ENCODE results near the gene FOXC1. TPM values are rescaled to one million over a fixed set of nuclear protein-coding genes. Genes with fewer than 3 reads are reported as not detected.

Gene FOXC1
- total and polyA plus RNA-seq, 10 of the 15 experiments (the other 5 are each of a cell fraction or from before 2014, with no cell fraction given), result 0.13 to 1.5 (median 0.48) TPM; not detected in 2

DNA sequence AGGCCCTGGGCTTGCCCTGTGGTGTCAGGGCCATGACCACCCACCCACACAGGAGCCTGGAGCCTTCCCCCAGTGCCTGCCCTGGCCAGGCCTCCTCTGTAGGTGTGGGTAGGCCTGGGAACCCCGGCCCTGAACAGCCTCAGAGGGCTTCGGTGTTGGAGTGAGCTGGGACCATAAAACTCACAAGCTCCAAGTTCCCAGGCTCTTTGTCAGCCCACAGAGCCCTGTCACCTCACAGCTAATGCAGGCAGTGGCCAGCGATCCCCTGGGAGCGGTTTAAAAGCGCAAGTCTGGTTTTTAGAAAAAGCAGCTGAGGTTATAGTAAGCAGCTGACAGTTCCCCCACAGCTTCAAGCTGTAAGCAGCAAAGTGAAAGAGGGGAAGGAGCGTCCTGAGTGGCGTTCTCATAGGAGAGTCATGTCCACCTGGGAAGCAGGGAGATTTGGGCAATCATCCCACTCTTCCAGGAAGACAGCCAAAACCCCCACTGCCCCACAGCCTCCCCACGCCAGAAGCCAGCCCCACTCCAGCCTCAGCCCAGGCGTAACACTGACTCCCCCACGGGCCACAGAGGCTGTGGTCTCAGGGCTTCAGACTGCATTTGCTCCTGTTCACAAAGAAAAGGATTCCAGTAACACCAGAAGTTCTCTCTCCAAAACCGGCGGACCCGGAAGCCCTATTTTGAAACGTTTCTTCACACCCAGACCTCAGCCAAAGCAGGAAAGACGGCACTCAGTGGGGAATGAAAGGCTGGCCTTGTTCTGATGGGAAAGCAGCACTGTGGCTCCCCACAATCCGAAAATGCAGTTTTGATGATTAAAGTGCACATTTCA lies 34.3 kb upstream of the FOXC1 start:
- Histone ChIP-seq H3K4me2 (ENCODE audit: control insufficient read depth, insufficient read depth) (no peak overlapping the region; the same call in 1 of the 2 replicates), H3K27ac (ENCODE audit: control insufficient read depth, insufficient read depth) (no peak overlapping the region), H3K79me2 (ENCODE audit: control insufficient read depth, insufficient read depth, low read length) (no peaks in the 10 kb centered on the region), H3K9ac (ENCODE audit: control insufficient read depth, insufficient read depth, low read length) (no peak overlapping the region), H4K20me1 (ENCODE audit: control insufficient read depth, insufficient read depth) (no peaks in the 10 kb centered on the region), H3K9me3 (replicated peaks; ENCODE audit: control insufficient read depth, insufficient read depth, low read length) (peaks cover 10% of the 10 kb centered on the region; the same call in 2 of the 3 replicates), H3K4me3 (no peak overlapping the region), H3K36me3 (ENCODE audit: control insufficient read depth in 2 of 2, insufficient read depth in 2 of 2, low read length in 1 of 2) (no peaks in the 10 kb centered on the region), H3K4me1 (ENCODE audit: control insufficient read depth, insufficient read depth, low read length) (peaks cover 22% of the 10 kb centered on the region), H3K27me3 (replicated peaks in 1 of 2; ENCODE audit: control insufficient read depth in 2 of 2, insufficient read depth in 2 of 2, low read length in 1 of 2) (peaks cover 0 to 2% of the 10 kb centered on the region in 2 experiments; a peak in 1 of 4 replicates), H2AFZ (ENCODE audit: control insufficient read depth, low read depth, low read length) (peak overlapping the region; percentile 21; the same call in 1 of the 2 replicates)
- ATAC-seq (peak; percentile 75), FAIRE-seq (no peak), DNase-seq (ENCODE audit: low read depth, low spot score) (peak; percentile 67)
- ChIA-PET POLR2A (interaction anchor here (0.7 to 2.3 kb wide), 2 partner anchors 21 to 105 kb away, joined by 3 to 12 read pairs; no protein-coding TSS in a partner anchor), RAD21 (ENCODE audit: unreplicated experiment) (interaction anchor here (0.6 to 2.1 kb wide), 9 partner anchors 20 to 1354 kb away, joined by 3 to 14 read pairs (median 3); no protein-coding TSS in a partner anchor), CTCF (interaction anchor here (0.9 to 1.8 kb wide), 6 partner anchors 12 to 94 kb away, joined by 3 to 8 read pairs (median 4); no protein-coding TSS in a partner anchor), SMC1A (ENCODE audit: uncharacterized antibody, unreplicated experiment) (interaction anchor here (0.7 to 6.0 kb wide), 12 partner anchors 10 to 633 kb away, joined by 3 to 41 read pairs (median 4); no protein-coding TSS in a partner anchor)
- no TSS peak for BruUV-seq (replicated peaks)
- intact Hi-C loops (cut with micrococcal nuclease; ENCODE audit: unreplicated experiment) (no loop called here), in situ Hi-C loops (cut with MboI) (loop anchor here (25.0 kb wide), 1 partner anchor 1362 kb away; no protein-coding TSS in a partner anchor)
- 38% methylated on average over 16 of the region's 16 CpGs for WGBS (ENCODE audit: insufficient coverage, insufficient replicate concordance, low lambda C conversion rate, missing lambda C conversion rate)
- no peak for TF ChIP-seq POLR2AphosphoS5 (IDR thresholded peaks at IDR 0.05; ENCODE audit: low read length)
- peak; percentile 8; the same call in 1 of the 2 replicates for TF ChIP-seq MXI1 (IDR thresholded peaks at IDR 0.05; ENCODE audit: low read depth, low read length)
- peak; percentile 56; the same call in 1 of the 2 replicates for TF ChIP-seq NBN (IDR thresholded peaks at IDR 0.05)
- TF ChIP-seq, protein P1, sequence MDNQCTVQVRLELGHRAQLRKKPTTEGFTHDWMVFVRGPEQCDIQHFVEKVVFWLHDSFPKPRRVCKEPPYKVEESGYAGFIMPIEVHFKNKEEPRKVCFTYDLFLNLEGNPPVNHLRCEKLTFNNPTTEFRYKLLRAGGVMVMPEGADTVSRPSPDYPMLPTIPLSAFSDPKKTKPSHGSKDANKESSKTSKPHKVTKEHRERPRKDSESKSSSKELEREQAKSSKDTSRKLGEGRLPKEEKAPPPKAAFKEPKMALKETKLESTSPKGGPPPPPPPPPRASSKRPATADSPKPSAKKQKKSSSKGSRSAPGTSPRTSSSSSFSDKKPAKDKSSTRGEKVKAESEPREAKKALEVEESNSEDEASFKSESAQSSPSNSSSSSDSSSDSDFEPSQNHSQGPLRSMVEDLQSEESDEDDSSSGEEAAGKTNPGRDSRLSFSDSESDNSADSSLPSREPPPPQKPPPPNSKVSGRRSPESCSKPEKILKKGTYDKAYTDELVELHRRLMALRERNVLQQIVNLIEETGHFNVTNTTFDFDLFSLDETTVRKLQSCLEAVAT (IDR thresholded peaks at IDR 0.05), result 0 out of 2 replicates have a peak, but pooled peaks have one; percentile 40
- TF ChIP-seq CHD4 (IDR thresholded peaks at IDR 0.05), result no peak
- 0 out of 2 replicates have a peak, but pooled peaks have one; percentile 21 for TF ChIP-seq YY1 (IDR thresholded peaks at IDR 0.05; ENCODE audit: low read depth, low read length)
- TF ChIP-seq, protein P2, sequence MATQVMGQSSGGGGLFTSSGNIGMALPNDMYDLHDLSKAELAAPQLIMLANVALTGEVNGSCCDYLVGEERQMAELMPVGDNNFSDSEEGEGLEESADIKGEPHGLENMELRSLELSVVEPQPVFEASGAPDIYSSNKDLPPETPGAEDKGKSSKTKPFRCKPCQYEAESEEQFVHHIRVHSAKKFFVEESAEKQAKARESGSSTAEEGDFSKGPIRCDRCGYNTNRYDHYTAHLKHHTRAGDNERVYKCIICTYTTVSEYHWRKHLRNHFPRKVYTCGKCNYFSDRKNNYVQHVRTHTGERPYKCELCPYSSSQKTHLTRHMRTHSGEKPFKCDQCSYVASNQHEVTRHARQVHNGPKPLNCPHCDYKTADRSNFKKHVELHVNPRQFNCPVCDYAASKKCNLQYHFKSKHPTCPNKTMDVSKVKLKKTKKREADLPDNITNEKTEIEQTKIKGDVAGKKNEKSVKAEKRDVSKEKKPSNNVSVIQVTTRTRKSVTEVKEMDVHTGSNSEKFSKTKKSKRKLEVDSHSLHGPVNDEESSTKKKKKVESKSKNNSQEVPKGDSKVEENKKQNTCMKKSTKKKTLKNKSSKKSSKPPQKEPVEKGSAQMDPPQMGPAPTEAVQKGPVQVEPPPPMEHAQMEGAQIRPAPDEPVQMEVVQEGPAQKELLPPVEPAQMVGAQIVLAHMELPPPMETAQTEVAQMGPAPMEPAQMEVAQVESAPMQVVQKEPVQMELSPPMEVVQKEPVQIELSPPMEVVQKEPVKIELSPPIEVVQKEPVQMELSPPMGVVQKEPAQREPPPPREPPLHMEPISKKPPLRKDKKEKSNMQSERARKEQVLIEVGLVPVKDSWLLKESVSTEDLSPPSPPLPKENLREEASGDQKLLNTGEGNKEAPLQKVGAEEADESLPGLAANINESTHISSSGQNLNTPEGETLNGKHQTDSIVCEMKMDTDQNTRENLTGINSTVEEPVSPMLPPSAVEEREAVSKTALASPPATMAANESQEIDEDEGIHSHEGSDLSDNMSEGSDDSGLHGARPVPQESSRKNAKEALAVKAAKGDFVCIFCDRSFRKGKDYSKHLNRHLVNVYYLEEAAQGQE (IDR thresholded peaks at IDR 0.05; ENCODE audit: low read depth, low read length), result no peak
- no peak for TF ChIP-seq SREBF1 (IDR thresholded peaks at IDR 0.05; ENCODE audit: low read length)
- TF ChIP-seq IKZF1 (conservative IDR thresholded peaks at IDR 0.05), result peak; percentile 52; the same call in 1 of the 2 replicates
- TF ChIP-seq EP300 (IDR thresholded peaks at IDR 0.05; ENCODE audit: borderline replicate concordance in 1 of 2, control insufficient read depth in 1 of 2, low read depth in 2 of 2, low read length in 2 of 2), result peak; percentile 17 to 60; a peak in 1 of 4 replicates
- TF ChIP-seq SIX5 (IDR thresholded peaks at IDR 0.05; ENCODE audit: low read depth, low read length, severe bottlenecking), result no peak
- TF ChIP-seq, protein P3, sequence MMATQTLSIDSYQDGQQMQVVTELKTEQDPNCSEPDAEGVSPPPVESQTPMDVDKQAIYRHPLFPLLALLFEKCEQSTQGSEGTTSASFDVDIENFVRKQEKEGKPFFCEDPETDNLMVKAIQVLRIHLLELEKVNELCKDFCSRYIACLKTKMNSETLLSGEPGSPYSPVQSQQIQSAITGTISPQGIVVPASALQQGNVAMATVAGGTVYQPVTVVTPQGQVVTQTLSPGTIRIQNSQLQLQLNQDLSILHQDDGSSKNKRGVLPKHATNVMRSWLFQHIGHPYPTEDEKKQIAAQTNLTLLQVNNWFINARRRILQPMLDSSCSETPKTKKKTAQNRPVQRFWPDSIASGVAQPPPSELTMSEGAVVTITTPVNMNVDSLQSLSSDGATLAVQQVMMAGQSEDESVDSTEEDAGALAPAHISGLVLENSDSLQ (IDR thresholded peaks at IDR 0.05), result peak; percentile 66; the same call in 1 of the 2 replicates

Data from GM12878 (cell line).